T-cell (primary cell): ENCODE measurements around the gene RNF121. TPM values are rescaled to one million over a fixed set of nuclear protein-coding genes. Genes with fewer than 3 reads are reported as not detected.

Source experiments
- ATAC-seq, 4 experiments: fragments of 200-7000 bp in 3 of 4; fragments of 150-1000 bp in 1 of 4; cut with Tn5 transposase; replicated peaks in 1 of 4; 1 replicate in 3 of 4; 2 replicates in 1 of 4; pipeline ENCODE4 v1.10.0; 2021; ENCODE audit warnings: moderate library complexity in 3 of 4, mild to moderate bottlenecking in 2 of 4, moderate number of reproducible peaks in 1 of 4
- CTCF ChIA-PET, 2 donors: fragments of 300-600 bp; sonication (Branson Sonifier 250); formaldehyde crosslinking; loops; one replicate each; lab custom pipeline; 2022; ENCODE audit warnings: antibody characterized with exemption in 2 of 2; lab: Charles Lee
- POLR2A ChIA-PET, 2 donors: fragments of 300-600 bp; sonication (Branson Sonifier 250); formaldehyde crosslinking; loops; one replicate each; lab custom pipeline; 2022; ENCODE audit warnings: antibody characterized with exemption in 2 of 2; lab: Charles Lee
- DNase-seq, 35 experiments: peaks; one replicate each; pipeline versions ENCODE4 v3.0.0 to v3.0.0-alpha.2; 2013 to 2023
- H3K27ac ChIP-seq: one replicate; pipeline ENCODE4 v1.5.1; 2013; ENCODE audit warnings: low read length
- H3K27me3 ChIP-seq, 2 experiments: replicated peaks in 1 of 2; 1 replicate in 1 of 2; 2 replicates in 1 of 2; pipeline versions ENCODE4 v1.6.1 to v1.7.0; 2013; ENCODE audit warnings: low read length in 1 of 2, mixed read lengths in 1 of 2; ENCODE audit not compliant: control insufficient read depth in 2 of 2, insufficient read depth in 2 of 2; ENCODE audit errors: extremely low read depth in 1 of 2
- H3K36me3 ChIP-seq, 2 donors: 1 replicate in 1 of 2; 2 replicates in 1 of 2; pipeline versions ENCODE4 v1.6.1 to v1.7.0; 2013; ENCODE audit warnings: low read length in 1 of 2; ENCODE audit not compliant: control insufficient read depth in 2 of 2, insufficient read depth in 1 of 2; ENCODE audit errors: extremely low read depth in 1 of 2
- H3K4me1 ChIP-seq, 2 experiments: 1 replicate in 1 of 2; 2 replicates in 1 of 2; pipeline versions ENCODE4 v1.6.1 to v1.7.0; 2013; ENCODE audit warnings: low read length in 2 of 2, mixed read lengths in 1 of 2; ENCODE audit not compliant: insufficient read depth in 2 of 2, control insufficient read depth in 1 of 2; ENCODE audit errors: extremely low read depth in 1 of 2
- H3K4me3 ChIP-seq, 2 donors: 1 replicate in 1 of 2; 2 replicates in 1 of 2; pipeline versions ENCODE4 v1.5.1 to v1.7.0; 2013; ENCODE audit warnings: mild to moderate bottlenecking in 2 of 2, low read length in 1 of 2, moderate library complexity in 1 of 2; ENCODE audit not compliant: control insufficient read depth in 1 of 2; ENCODE audit errors: extremely low read depth in 1 of 2
- H3K9me3 ChIP-seq: 2 replicates; pipeline ENCODE4 v1.7.0; 2013
- H3K27ac Mint-ChIP-seq, 2 donors: one replicate each; pipeline ENCODE4 v1.8.0; 2020 to 2021; ENCODE audit warnings: mild to moderate bottlenecking in 2 of 2, mixed read lengths in 2 of 2
- H3K27me3 Mint-ChIP-seq, 2 donors: one replicate each; pipeline ENCODE4 v1.8.0; 2021 to 2022; ENCODE audit warnings: mixed read lengths in 2 of 2
- H3K36me3 Mint-ChIP-seq: one replicate; pipeline ENCODE4 v1.8.0; 2021; ENCODE audit warnings: mixed read lengths
- H3K4me1 Mint-ChIP-seq, 3 donors: one replicate each; pipeline ENCODE4 v1.8.0; 2020 to 2022; ENCODE audit warnings: mixed read lengths in 3 of 3, mild to moderate bottlenecking in 1 of 3
- H3K4me3 Mint-ChIP-seq, 3 donors: one replicate each; pipeline ENCODE4 v1.8.0; 2020 to 2022; ENCODE audit warnings: mild to moderate bottlenecking in 3 of 3, mixed read lengths in 3 of 3, moderate library complexity in 3 of 3
- H3K9me3 Mint-ChIP-seq, 3 donors: one replicate each; pipeline ENCODE4 v1.8.0; 2020 to 2022; ENCODE audit warnings: mixed read lengths in 3 of 3
- WGBS: methylation state at CpG from one replicate; pipeline ENCODE4 v1.1.5; 2013; ENCODE audit warnings: missing lambda C conversion rate; ENCODE audit not compliant: insufficient coverage; 5-methylcytosine and 5-hydroxymethylcytosine counted together
- total RNA-seq, 35 experiments: library from RNA in 6 of 35; stranded (reverse) in 6 of 35; fragments of 120-200 nt in 1 of 35; gene quantifications; one replicate each; pipeline versions ENCODE4 v1.2.1 to v1.2.4 and lab custom pipeline; 2013 to 2026

The RNF121 gene
- total RNA-seq, 5 donors from 2014 or later (not counting 1 experiment from before 2014, with no cell fraction given): 23.9 to 29.1 (median 24.8) TPM

DNA sequence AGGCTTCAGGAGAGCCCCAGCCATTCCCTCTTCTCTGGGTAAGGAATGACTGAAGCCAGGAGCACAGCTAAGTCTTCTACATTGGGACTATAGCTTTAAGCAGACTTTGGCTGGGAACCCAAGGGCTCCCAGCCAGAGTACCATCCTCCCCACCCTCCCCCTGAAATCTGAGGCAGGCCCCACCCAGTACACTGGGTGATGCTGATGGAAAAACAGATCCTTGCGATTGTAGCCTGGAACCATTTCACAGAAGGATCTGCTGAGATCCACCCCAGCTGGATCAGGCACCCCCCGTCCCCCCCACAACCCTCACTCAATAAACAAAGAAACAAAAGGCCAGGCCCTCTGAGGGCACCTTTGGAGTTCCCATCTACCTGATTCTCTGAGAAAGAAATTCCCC is 109.6 kb downstream of the RNF121 start:
- H3K4me3 ChIP-seq: peak overlapping the region; percentile 78 to 81

DNA sequence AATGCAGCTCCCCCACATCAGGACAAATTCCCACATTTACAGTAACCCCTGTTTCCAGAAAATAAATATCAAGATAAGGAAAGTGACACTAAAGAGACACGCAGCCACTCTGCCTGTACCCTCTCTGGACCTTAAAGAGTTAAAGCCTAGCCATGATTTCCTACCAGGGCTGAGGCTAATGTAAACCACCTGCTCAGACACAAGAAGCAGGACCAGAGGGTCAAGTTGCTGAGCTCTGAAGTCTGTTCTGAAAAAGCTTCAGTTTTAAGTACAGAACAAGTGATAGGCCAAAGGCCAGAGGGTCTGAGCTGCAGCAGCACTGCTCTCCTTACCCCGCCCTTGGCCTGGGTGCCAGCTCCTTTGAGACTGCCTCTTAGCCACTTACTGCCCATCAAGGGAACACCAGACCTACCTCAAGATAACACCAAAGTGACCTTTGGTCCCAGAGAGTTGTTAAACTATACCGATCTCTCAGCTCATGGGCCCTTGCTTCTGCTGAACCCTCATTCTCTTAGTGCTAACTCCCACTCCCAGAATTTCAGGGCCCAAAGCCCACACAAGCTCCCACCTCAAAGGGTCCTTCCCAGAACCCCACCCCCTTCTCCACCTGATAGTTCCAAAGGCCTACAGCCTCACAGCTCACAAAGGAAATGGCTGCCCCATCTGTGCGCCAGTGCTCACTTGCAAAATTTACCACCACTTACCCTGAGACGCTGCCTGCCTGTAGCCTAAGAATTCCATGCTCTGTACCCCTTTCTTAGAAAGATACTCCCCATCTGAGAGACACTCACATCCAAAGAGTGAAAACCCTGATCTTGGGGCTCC is 110.4 kb downstream of the RNF121 start:
- Mint-ChIP-seq H3K4me1 (peaks cover 46 to 55% (median 51%) of the 10 kb centered on the region in 3 donors), H3K27me3 (no peaks in the 10 kb centered on the region), H3K9me3 (no peaks in the 10 kb centered on the region), H3K36me3 (peaks cover 11% of the 10 kb centered on the region), H3K27ac (no peak overlapping the region), H3K4me3 (no peak overlapping the region)
- DNase-seq (peak in 3 of 35 experiments; percentile 9 to 25 (median 16)), ATAC-seq (no peak)
- Histone ChIP-seq H3K27ac (peak overlapping the region; percentile 92), H3K4me1 (peaks cover 54 to 62% of the 10 kb centered on the region in 2 experiments), H3K36me3 (peaks cover 3 to 15% of the 10 kb centered on the region in 2 donors), H3K4me3 (peak overlapping the region; percentile 78 to 81), H3K27me3 (no peaks in the 10 kb centered on the region), H3K9me3 (no peaks in the 10 kb centered on the region)
- ChIA-PET CTCF (interaction anchor here (0.5 to 3.1 kb wide), 12 partner anchors 11 to 94 kb away, joined by 3 to 28 read pairs (median 4); partner anchors contain the start of gene ANAPC15 (in 1 of the 2)), POLR2A (interaction anchor here (0.5 to 0.9 kb wide), 4 partner anchors 8 to 876 kb away, joined by 3 to 12 read pairs (median 6); no protein-coding TSS in a partner anchor)
- WGBS: 57% methylated on average over 5 of the region's 5 CpGs

More for the DNA sequence above, 109.6 kb downstream of the RNF121 start:
- Histone ChIP-seq H3K4me1 (peaks cover 49 to 63% of the 10 kb centered on the region in 2 experiments), H3K27ac (peak overlapping the region; percentile 92), H3K9me3 (no peaks in the 10 kb centered on the region), H3K27me3 (no peaks in the 10 kb centered on the region), H3K36me3 (peaks cover 3 to 21% of the 10 kb centered on the region in 2 donors)
- H3K4me1 Mint-ChIP-seq: peaks cover 45 to 48% (median 47%) of the 10 kb centered on the region in 3 donors
- H3K4me3 Mint-ChIP-seq: no peak overlapping the region
- H3K9me3 Mint-ChIP-seq: no peaks in the 10 kb centered on the region
- H3K27me3 Mint-ChIP-seq: no peaks in the 10 kb centered on the region
- WGBS: 63% methylated on average over 2 of the region's 2 CpGs
- POLR2A ChIA-PET: interaction anchor here (0.5 to 0.7 kb wide), 5 partner anchors 15 to 252 kb away, joined by 3 to 12 read pairs (median 4); no protein-coding TSS in a partner anchor
- ATAC-seq: no peak
- CTCF ChIA-PET: interaction anchor here (0.6 to 3.1 kb wide), 7 partner anchors 13 to 105 kb away, joined by 3 to 28 read pairs (median 5); no protein-coding TSS in a partner anchor
- H3K27ac Mint-ChIP-seq: no peak overlapping the region
- no peak for DNase-seq
- peaks cover 14% of the 10 kb centered on the region for H3K36me3 Mint-ChIP-seq

DNA sequence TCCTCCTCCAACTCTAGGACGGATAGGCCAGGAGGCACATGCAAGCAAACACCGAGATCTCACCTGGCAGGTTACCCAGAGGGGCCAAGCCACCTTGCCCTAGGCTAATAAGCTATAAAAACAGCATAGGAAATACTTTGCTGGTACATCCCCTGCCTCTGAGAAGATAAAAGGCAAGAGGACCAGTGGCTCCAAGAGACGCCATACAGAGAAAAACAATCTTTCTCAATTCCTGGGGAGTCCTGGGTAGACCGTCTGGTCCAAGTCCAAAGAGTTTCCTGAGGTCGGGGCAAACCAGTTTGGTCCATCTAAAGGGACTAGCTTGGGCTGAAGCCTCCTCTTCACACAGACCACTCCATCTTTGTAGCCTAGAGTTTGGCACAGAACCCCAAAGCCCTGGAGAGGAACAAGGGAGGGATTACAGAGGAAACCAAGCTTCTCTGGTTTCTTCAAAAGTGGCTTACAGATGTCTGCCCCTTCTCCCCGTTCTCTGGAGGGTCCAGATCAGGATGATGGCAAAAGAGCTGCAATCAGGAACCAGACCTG is 111.1 kb downstream of the RNF121 start:
- Mint-ChIP-seq H3K4me1 (peaks cover 47 to 57% (median 54%) of the 10 kb centered on the region in 3 donors), H3K27ac (no peak overlapping the region), H3K9me3 (no peaks in the 10 kb centered on the region), H3K36me3 (peaks cover 9% of the 10 kb centered on the region), H3K4me3 (no peak overlapping the region), H3K27me3 (no peaks in the 10 kb centered on the region)
- POLR2A ChIA-PET: interaction anchor here (0.5 to 1.5 kb wide), 8 partner anchors 9 to 876 kb away, joined by 3 to 8 read pairs (median 4); partner anchors contain the start of gene ANAPC15 (in 1 of the 2)
- Histone ChIP-seq H3K4me3 (peak overlapping the region; percentile 78 to 81), H3K27me3 (no peaks in the 10 kb centered on the region), H3K27ac (peak overlapping the region; percentile 92), H3K36me3 (peaks cover 3 to 11% of the 10 kb centered on the region in 2 donors), H3K9me3 (no peaks in the 10 kb centered on the region), H3K4me1 (peaks cover 55 to 65% of the 10 kb centered on the region in 2 experiments)
- CTCF ChIA-PET: interaction anchor here (0.5 to 3.1 kb wide), 18 partner anchors 10 to 392 kb away, joined by 3 to 28 read pairs (median 4); partner anchors contain the start of genes ANAPC15 (in 1 of the 2) and NUMA1 (in 1 of the 2)
- no peak for ATAC-seq
- 13% methylated on average over 2 of the region's 6 CpGs for WGBS
- DNase-seq: peak in 8 of 35 experiments; percentile 7 to 30 (median 16)

DNA sequence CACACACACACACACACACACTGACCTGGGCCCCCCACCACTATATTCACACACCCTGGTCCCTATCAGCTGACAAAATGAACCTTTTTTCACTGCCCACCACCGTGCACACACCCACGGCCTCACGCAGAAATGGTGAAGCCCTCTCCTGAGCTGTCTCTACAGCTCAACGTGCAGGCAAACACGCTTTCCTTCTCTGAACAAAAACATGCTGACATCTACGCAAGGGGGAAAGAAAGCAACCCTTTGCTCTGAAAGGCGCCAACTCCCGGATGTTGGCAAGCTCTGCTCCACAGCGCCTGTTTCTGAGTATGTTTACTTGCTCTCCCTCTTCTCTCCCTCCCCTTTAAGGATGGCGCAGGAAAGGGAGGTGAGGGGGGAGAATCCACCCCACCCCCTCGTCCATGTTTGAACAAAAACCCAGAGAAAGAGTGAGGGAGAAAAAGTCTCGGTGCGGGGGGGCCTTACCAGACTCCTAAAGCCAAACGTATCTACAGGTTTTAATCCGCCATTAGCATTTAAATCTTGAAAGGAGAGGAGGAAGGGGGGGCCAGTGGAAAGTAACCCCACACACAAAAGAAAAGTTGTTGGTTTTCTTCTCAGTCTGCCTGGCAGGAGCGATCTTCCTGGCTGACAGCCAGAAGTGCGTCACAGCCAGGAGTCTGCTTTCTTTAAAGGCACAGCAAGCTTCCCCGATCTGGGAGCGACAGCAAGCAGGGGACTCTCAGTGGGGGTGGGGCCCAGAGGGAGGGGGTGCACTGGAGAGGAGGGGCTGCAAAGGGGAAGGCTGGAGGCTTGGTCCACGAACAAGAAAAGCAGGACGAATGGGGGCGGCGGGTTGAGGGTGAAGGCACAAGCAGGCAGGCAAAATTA is 111.9 kb downstream of the RNF121 start:
- Mint-ChIP-seq H3K27ac (no peak overlapping the region), H3K4me3 (no peak overlapping the region)
- ATAC-seq: peak; percentile 70 to 84 (median 72)

DNA sequence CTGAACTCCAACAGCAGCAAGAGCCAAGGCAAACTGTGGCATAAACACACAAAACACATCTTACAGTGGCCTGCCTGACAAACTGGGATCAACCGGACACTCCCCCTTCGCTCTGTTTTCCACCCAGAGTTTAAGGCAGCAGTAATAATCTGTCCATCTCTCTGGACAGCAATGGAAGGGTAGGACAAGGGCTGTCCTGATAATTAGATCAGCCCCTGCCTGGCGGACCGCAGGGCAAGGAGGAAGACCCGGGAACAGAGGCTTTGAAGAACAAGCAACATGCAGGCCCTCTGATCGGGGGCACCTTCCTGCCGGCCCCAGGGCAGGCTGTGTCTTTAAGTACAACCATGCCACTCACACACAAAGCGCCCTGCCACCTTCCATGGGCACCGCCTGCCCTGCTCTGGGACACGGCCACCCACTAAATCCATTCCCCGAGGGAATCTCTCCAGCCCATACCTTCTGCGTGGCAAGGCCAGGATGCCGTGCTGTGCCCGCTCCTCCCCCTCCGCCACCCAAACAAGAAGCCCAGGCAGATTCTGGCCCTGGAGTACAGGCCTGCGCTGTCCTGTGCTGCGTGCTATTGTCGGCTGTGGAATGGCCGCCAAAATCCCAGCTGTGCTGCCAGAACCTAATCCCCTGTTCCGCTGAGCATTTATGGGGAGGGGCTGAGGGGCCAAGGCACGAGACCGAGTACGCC is 112.7 kb downstream of the RNF121 start:
- 9% methylated on average over 18 of the region's 23 CpGs for WGBS
- peaks cover 51 to 64% of the 10 kb centered on the region in 2 experiments for H3K4me1 ChIP-seq
- Mint-ChIP-seq H3K4me3 (no peak overlapping the region), H3K36me3 (no peaks in the 10 kb centered on the region), H3K9me3 (no peaks in the 10 kb centered on the region), H3K27me3 (no peaks in the 10 kb centered on the region), H3K27ac (no peak overlapping the region), H3K4me1 (peaks cover 37 to 46% (median 44%) of the 10 kb centered on the region in 3 donors)
- ChIA-PET CTCF (interaction anchor here (0.6 to 3.1 kb wide), 3 partner anchors 16 to 103 kb away, joined by 4 to 28 read pairs (median 6); no protein-coding TSS in a partner anchor), POLR2A (interaction anchor here in 1 of 2 donors (1.4 to 1.5 kb wide), 2 partner anchors 33 to 71 kb away, joined by 3 to 4 read pairs; partner anchors contain the start of gene ANAPC15)
- peak overlapping the region; percentile 92 for H3K27ac ChIP-seq
- H3K4me3 ChIP-seq: peak overlapping the region; percentile 78 to 81
- ATAC-seq: peak; percentile 27 to 50 (median 46)
- H3K27me3 ChIP-seq: no peaks in the 10 kb centered on the region
- peak; percentile 2 to 67 (median 41) for DNase-seq
- no peaks in the 10 kb centered on the region for H3K9me3 ChIP-seq
- no peaks in the 10 kb centered on the region for H3K36me3 ChIP-seq

More for the DNA sequence above, 111.9 kb downstream of the RNF121 start:
- Histone ChIP-seq H3K4me1 (peaks cover 55 to 65% of the 10 kb centered on the region in 2 experiments), H3K9me3 (no peaks in the 10 kb centered on the region), H3K4me3 (peak overlapping the region; percentile 78 to 81), H3K27ac (peak overlapping the region; percentile 92), H3K36me3 (peaks cover 3 to 5% of the 10 kb centered on the region in 2 donors), H3K27me3 (no peaks in the 10 kb centered on the region)
- ChIA-PET POLR2A (interaction anchor here (0.5 to 1.5 kb wide), 7 partner anchors 9 to 113 kb away, joined by 3 to 7 read pairs (median 3); partner anchors contain the start of gene ANAPC15 (in 1 of the 2)), CTCF (interaction anchor here (0.6 to 3.1 kb wide), 14 partner anchors 10 to 391 kb away, joined by 3 to 28 read pairs (median 4); partner anchors contain the start of genes ANAPC15 (in 1 of the 2) and NUMA1 (in 1 of the 2))
- Mint-ChIP-seq H3K36me3 (peaks cover 4% of the 10 kb centered on the region), H3K9me3 (no peaks in the 10 kb centered on the region), H3K27me3 (no peaks in the 10 kb centered on the region), H3K4me1 (peaks cover 45 to 52% (median 52%) of the 10 kb centered on the region in 3 donors)
- WGBS: 0% methylated on average over 10 of the region's 23 CpGs
- DNase-seq: peak; percentile 69 to 90 (median 78)
